HepG2 (cell line): ENCODE measurements around the gene RGP1. TPM values are rescaled to one million over a fixed set of nuclear protein-coding genes. Genes with fewer than 3 reads are reported as not detected.

Source experiments
- DMTF1 ChIP-seq: sonication (generic); formaldehyde crosslinking; IDR thresholded peaks from 2 replicates; pipeline ENCODE4 v1.4.0; 2020; ENCODE audit warnings: mild to moderate bottlenecking, missing genetic modification reagents
- DZIP1 ChIP-seq: sonication (generic); formaldehyde crosslinking; IDR thresholded peaks from 2 replicates; pipeline ENCODE4 v1.5.0; 2020; ENCODE audit warnings: mild to moderate bottlenecking, missing genetic modification reagents
- GABPA ChIP-seq, 2 experiments: IDR thresholded peaks; 2 replicates each; pipeline ENCODE4 v1.6.1; 2011 to 2016; ENCODE audit warnings: low read depth in 2 of 2, low read length in 1 of 2, missing biosample characterization in 1 of 2, missing genetic modification characterization in 1 of 2
- HOXA5 ChIP-seq: sonication (generic); formaldehyde crosslinking; IDR thresholded peaks from 2 replicates; pipeline ENCODE4 v1.4.0; 2020; ENCODE audit warnings: missing genetic modification reagents
- PAX8 ChIP-seq: sonication (generic); formaldehyde crosslinking; IDR thresholded peaks from 2 replicates; pipeline ENCODE4 v1.8.0; 2022; ENCODE audit warnings: mild to moderate bottlenecking, missing genetic modification reagents, borderline replicate concordance
- PRMT3 ChIP-seq: sonication (generic); formaldehyde crosslinking; IDR thresholded peaks from 2 replicates; pipeline ENCODE4 v1.8.1; 2022; ENCODE audit warnings: low read depth, mild to moderate bottlenecking, moderate library complexity, missing genetic modification reagents, borderline replicate concordance
- RARA ChIP-seq: IDR thresholded peaks from 2 replicates; pipeline ENCODE4 v1.6.1; 2016; ENCODE audit warnings: missing genetic modification reagents, missing compliant biosample characterization
- SMARCE1 ChIP-seq: fragments of 450-650 bp; IDR thresholded peaks from 2 replicates; pipeline ENCODE4 v1.6.1; 2017; ENCODE audit warnings: borderline replicate concordance
- TSC22D2 ChIP-seq: sonication (generic); formaldehyde crosslinking; IDR thresholded peaks from 2 replicates; pipeline ENCODE4 v1.5.1; 2020; ENCODE audit warnings: missing genetic modification reagents, mild to moderate bottlenecking, borderline replicate concordance
- ZNF264 ChIP-seq: sonication (generic); formaldehyde crosslinking; IDR thresholded peaks from 2 replicates; pipeline ENCODE4 v1.4.0; 2020; ENCODE audit warnings: missing genetic modification reagents
- ZNF768 ChIP-seq: sonication (generic); formaldehyde crosslinking; IDR thresholded peaks from 2 replicates; pipeline ENCODE4 v1.4.0; 2020; ENCODE audit warnings: missing genetic modification reagents
- ZNF784 ChIP-seq: sonication (generic); formaldehyde crosslinking; IDR thresholded peaks from 2 replicates; pipeline ENCODE4 v1.5.1; 2020; ENCODE audit warnings: missing genetic modification reagents, mild to moderate bottlenecking, borderline replicate concordance
- ZSCAN31 ChIP-seq: sonication (generic); formaldehyde crosslinking; IDR thresholded peaks from 2 replicates; pipeline ENCODE4 v1.5.0; 2020; ENCODE audit warnings: low read depth, mild to moderate bottlenecking, missing genetic modification reagents
- polyA plus RNA-seq, 8 experiments: library from polyadenylated mRNA; depleted of rRNA in 3 of 8; stranded (reverse) in 7 of 8; unstranded in 1 of 8; fragments of >200 nt; fragmentation: Illumina TruSeq in 4 of 8; extraction: Trizol in 4 of 8; gene quantifications; 2 replicates each; pipeline versions ENCODE4 v1.2.1 to v1.2.3, GENCODE V29; 2011 to 2016; ENCODE audit warnings: low read depth in 4 of 8, missing spikeins in 1 of 8, mixed read lengths in 1 of 8; ENCODE audit not compliant: insufficient read depth in 1 of 8
- total RNA-seq, 5 experiments: library from RNA; depleted of rRNA; stranded (reverse); fragments of >200 nt; fragmentation: Illumina TruSeq; extraction: Trizol; gene quantifications; 2 replicates each; pipeline ENCODE4 v1.2.3, GENCODE V29; 2016; ENCODE audit warnings: low read depth in 1 of 5
- TF ChIP-seq, protein P1 (sequence below): sonication (generic); formaldehyde crosslinking; IDR thresholded peaks from 2 replicates; pipeline ENCODE4 v1.4.0; 2020; ENCODE audit warnings: missing genetic modification reagents, borderline replicate concordance
- TF ChIP-seq, protein P2 (sequence below): sonication (generic); formaldehyde crosslinking; IDR thresholded peaks from 2 replicates; pipeline ENCODE4 v1.8.0; 2022; ENCODE audit warnings: mild to moderate bottlenecking, missing genetic modification reagents, borderline replicate concordance

The RGP1 gene
- total and polyA plus RNA-seq, 2 of the 13 experiments (the other 11 are each of a cell fraction or from before 2014, with no cell fraction given): 12.7 to 21.0 TPM

DNA sequence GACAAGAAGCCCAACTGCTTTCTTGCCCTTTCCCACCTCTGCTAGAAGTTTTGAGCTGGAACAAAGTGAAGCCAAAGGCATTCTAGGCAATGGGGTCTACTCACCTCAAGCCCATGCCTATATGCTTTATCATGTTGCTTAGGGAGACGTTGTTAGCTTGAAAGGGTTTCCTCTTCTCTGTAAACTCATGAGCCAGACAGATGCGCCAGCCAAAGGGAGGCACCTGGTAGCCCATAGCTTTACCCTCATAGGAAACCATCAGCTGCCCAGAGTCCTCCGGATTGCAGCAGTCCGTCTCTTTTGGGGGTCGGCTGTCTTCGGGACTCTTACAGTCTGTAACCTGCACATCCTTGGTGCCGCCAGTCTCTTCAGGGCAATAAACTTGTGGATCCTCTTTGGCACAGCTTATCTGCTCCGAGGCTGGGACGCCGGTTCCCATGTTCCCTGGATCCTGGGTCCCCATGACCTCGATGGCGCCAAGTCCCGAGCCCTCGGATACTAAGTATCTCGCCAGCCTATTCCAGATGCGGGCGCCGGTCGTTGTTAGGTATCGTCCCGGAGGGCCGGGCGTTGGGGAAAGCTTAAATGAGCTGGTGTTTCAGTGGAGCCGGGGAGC, 737 bp upstream of the RGP1 start (continued):
- no peak for TF ChIP-seq TSC22D2 (CRISPR knock-in tag)
- no peak for TF ChIP-seq HOXA5
- TF ChIP-seq ZNF264 (CRISPR knock-in tag): no peak
- TF ChIP-seq ZNF784 (CRISPR knock-in tag): peak; percentile 2; the same call in 1 of the 2 replicates
- TF ChIP-seq, protein P1, sequence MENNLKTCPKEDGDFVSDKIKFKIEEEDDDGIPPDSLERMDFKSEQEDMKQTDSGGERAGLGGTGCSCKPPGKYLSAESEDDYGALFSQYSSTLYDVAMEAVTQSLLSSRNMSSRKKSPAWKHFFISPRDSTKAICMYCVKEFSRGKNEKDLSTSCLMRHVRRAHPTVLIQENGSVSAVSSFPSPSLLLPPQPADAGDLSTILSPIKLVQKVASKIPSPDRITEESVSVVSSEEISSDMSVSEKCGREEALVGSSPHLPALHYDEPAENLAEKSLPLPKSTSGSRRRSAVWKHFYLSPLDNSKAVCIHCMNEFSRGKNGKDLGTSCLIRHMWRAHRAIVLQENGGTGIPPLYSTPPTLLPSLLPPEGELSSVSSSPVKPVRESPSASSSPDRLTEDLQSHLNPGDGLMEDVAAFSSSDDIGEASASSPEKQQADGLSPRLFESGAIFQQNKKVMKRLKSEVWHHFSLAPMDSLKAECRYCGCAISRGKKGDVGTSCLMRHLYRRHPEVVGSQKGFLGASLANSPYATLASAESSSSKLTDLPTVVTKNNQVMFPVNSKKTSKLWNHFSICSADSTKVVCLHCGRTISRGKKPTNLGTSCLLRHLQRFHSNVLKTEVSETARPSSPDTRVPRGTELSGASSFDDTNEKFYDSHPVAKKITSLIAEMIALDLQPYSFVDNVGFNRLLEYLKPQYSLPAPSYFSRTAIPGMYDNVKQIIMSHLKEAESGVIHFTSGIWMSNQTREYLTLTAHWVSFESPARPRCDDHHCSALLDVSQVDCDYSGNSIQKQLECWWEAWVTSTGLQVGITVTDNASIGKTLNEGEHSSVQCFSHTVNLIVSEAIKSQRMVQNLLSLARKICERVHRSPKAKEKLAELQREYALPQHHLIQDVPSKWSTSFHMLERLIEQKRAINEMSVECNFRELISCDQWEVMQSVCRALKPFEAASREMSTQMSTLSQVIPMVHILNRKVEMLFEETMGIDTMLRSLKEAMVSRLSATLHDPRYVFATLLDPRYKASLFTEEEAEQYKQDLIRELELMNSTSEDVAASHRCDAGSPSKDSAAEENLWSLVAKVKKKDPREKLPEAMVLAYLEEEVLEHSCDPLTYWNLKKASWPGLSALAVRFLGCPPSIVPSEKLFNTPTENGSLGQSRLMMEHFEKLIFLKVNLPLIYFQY: no peak
- no peak for TF ChIP-seq DMTF1 (CRISPR knock-in tag)
- TF ChIP-seq PRMT3 (CRISPR knock-in tag): no peak
- 0 out of 2 replicates have a peak, but pooled peaks have one; percentile 12 for TF ChIP-seq PAX8 (CRISPR knock-in tag)
- no peak for TF ChIP-seq SMARCE1
- TF ChIP-seq, protein P2, sequence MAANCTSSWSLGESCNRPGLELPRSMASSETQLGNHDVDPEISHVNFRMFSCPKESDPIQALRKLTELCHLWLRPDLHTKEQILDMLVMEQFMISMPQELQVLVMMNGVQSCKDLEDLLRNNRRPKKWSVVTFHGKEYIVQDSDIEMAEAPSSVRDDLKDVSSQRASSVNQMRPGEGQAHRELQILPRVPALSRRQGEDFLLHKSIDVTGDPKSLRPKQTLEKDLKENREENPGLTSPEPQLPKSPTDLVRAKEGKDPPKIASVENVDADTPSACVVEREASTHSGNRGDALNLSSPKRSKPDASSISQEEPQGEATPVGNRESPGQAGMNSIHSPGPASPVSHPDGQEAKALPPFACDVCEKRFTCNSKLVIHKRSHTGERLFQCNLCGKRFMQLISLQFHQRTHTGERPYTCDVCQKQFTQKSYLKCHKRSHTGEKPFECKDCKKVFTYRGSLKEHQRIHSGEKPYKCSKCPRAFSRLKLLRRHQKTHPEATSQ: no peak
- no peak for TF ChIP-seq RARA
- TF ChIP-seq ZSCAN31 (CRISPR knock-in tag): no peak
- no peak for TF ChIP-seq ZNF768 (CRISPR knock-in tag)
- TF ChIP-seq DZIP1: no peak
- no peak for TF ChIP-seq GABPA (IDR thresholded peaks at IDR 0.05; ENCODE audit: low read depth, low read length)
- TF ChIP-seq GABPA (CRISPR knock-in tag; IDR thresholded peaks at IDR 0.05; ENCODE audit: low read depth): no peak
